Measurements from ENCODE around the gene CFAP97. TPM values are rescaled to one million over a fixed set of nuclear protein-coding genes. Genes with fewer than 3 reads are reported as not detected.
"Not testable (repeated sequence)": the region's sequence is repeated elsewhere in the genome, so short reads cannot be mapped to it uniquely, and the experiment has no call there.

CFAP97 gene
- total RNA-seq, 1 donor = 74.3 TPM

GRCh38 chr4:185202984-185203485 is 765 bp downstream of the CFAP97 start:
- DNase-seq (ENCODE audit: low read depth) = peak; percentile 36
- H3K4me3 ChIP-seq (ENCODE audit: low read depth, low read length) = peak overlapping the region; percentile 63
- TF ChIP-seq, protein P1, sequence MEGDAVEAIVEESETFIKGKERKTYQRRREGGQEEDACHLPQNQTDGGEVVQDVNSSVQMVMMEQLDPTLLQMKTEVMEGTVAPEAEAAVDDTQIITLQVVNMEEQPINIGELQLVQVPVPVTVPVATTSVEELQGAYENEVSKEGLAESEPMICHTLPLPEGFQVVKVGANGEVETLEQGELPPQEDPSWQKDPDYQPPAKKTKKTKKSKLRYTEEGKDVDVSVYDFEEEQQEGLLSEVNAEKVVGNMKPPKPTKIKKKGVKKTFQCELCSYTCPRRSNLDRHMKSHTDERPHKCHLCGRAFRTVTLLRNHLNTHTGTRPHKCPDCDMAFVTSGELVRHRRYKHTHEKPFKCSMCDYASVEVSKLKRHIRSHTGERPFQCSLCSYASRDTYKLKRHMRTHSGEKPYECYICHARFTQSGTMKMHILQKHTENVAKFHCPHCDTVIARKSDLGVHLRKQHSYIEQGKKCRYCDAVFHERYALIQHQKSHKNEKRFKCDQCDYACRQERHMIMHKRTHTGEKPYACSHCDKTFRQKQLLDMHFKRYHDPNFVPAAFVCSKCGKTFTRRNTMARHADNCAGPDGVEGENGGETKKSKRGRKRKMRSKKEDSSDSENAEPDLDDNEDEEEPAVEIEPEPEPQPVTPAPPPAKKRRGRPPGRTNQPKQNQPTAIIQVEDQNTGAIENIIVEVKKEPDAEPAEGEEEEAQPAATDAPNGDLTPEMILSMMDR (IDR thresholded peaks at IDR 0.05; ENCODE audit: insufficient read depth, low read length) = no peak

DNA sequence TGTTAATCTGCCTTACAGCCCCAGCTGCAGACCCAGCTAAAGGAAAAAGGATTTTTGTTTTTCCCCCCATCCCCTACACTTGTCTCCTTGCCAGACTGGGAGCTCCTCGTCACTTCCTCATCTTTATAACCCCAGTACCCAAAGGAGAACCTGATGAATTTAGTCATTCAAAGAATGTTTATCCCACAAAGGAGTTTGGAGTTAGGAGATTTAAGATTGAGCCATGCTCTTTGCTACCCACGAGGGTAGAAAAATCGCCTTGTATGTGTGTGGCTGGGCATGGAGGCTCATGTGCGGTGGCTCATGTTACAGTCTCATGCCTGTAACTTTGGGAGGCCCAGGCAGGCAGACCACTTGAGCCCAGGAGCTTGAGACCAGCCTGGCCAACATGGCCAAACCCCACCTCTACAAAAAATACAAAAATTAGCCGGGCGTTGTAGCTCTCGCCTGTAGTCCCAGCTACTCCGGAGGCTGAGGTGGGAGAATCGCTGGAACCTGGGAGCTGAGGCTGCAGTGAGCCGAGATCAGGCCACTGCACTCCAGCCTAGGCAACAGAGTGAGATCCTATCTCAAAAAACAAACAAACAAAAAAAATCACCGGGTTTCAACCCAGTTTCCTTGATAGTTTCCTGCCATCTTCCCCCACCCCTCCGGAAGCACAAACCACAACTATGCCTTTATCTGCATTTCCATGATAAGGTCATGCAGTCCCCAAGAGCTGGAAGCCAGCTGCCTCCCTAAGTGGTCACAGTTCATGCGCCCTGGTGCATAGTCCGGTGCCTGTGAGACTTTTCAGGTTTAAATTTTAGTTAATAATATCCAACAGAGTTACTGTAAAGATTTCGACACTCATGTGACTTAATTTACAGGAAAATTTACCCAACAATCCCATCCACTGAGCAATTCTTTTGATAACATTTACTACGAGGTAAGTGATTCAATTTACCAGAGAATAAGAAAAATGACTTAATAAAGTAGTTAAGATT is 1.5 kb downstream of the CFAP97 start:
- peak overlapping the region; percentile 48 for H3K4me3 ChIP-seq (ENCODE audit: low read depth, low read length)
- TF ChIP-seq, protein P1 (IDR thresholded peaks at IDR 0.05; ENCODE audit: insufficient read depth, low read length) = no peak
- peak; percentile 61 for DNase-seq (ENCODE audit: low read depth)

DNA sequence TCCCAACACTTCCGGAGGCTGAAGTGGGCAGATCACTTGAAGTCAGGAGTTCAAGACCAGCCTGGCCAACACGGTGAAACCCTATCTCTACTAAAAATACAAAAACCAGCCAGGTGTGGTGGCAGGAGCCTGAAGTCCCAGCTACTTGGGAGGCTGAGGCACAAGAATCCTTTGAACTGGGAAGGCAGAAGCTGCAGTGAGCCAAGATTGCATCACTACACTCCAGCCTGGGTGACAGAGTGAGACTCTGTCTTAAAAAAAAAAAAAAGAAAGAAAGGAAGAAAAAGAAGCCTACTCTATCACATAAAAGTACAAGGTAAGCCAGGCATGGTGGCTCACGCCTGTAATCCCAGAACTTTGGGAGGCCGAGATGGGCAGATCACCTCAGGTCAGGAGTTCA is 5.6 kb downstream of the CFAP97 start:
- not testable (repeated sequence) for DNase-seq (ENCODE audit: low read depth); H3K4me3 ChIP-seq (ENCODE audit: low read depth, low read length)

DNA sequence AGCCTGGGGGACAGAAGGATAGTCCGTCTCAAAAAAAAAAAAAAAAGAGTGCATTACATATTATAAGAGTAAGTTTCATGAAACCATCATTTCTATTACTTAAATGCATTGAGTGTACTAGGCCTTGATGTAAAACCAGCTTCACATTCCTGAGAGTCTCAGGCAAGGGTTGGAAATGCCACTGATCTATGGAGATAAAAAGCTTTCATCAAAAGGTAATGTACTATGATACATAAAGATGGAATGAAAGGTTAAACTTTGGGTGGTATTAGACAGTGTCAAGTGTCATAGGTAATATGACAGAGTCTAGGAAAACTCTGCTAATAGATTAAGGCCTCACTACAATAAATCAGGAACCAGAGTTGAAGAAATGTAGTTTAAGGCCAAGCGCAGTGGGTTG is 7.4 kb downstream of the CFAP97 start:
- no peak for DNase-seq (ENCODE audit: low read depth)
- TF ChIP-seq, protein P1 (IDR thresholded peaks at IDR 0.05; ENCODE audit: insufficient read depth, low read length) = no peak
- no peak overlapping the region for H3K4me3 ChIP-seq (ENCODE audit: low read depth, low read length)

DNA sequence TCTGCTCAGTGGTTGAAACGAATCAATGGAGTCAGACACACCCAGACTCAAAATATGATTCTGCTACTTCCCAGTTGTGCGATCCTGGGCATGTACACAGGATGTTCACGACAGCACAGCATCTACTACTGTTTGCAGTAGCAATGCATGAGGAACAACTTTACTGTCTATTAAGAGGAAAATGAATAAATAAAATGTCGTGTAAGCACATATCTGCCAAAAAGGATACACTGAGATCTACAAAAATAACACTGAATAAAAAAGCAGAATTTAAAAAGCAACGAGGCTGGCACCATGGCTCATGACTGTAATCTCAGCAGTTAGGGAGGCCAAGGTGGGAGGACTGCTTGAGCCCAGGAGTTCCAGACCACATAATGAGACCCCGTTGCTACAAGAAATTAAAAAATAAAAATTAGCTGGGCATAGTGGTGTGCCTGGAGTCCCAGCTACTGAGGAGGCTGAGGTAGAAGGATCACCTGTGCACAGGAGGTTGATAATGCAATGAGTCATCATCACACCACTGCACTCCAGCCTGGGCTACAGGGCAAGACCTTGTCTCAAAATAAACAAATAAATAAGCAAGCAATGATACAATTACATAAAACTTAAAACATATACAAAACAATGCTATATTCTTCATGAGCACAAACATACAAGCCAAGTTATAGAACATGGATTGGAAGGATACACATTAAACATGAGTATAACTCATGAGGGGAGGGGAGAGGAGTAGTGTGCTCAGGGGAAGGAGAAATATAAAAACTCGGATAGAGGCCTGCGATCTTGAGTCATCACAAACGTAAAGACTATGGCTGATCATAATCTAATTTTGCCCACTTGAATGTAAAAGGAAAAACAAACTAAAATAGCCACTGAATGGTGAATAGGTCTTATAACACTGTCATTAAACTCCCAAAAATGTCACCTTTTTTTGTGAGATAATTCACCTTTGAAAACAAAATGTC is 8.6 kb downstream of the CFAP97 start:
- DNase-seq (ENCODE audit: low read depth) = no peak
- H3K4me3 ChIP-seq (ENCODE audit: low read depth, low read length) = no peak overlapping the region
- TF ChIP-seq, protein P1 (IDR thresholded peaks at IDR 0.05; ENCODE audit: insufficient read depth, low read length) = no peak

DNA sequence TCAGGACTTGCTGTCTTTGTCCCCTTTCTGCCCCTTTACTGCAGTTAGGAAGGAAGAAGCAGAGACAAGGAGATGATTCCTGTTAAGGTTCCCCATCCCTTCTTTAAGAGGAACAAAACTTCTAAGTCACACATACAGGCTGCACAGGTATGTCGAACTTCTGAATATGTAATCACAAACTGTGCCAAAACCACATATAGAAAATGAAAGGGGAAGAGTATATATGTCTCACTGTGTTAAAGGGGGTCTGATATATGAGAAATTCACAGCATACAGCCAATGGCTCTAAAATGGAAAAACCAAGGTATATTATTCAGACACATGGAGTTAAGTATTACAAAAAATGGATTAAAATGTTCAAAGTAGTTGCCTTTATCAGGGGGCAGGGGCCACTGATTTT is 11.7 kb downstream of the CFAP97 start:
- H3K4me3 ChIP-seq (ENCODE audit: low read depth, low read length) = no peak overlapping the region
- no peak for DNase-seq (ENCODE audit: low read depth)
- TF ChIP-seq, protein P1 (IDR thresholded peaks at IDR 0.05; ENCODE audit: insufficient read depth, low read length) = no peak

Data from fibroblast of the aortic adventitia (primary cell).